GM23338 (cell line): ENCODE data around the gene COPZ1. TPM values are rescaled to one million over a fixed set of nuclear protein-coding genes. Genes with fewer than 3 reads are reported as not detected.

Experiments
- ATAC-seq: fragments of 200-7000 bp; cut with Tn5 transposase; 3 replicates; pipeline ENCODE4 v1.9.1; 2020
- DNase-seq: peaks from one replicate; pipeline ENCODE4 v3.0.0-alpha.2; 2015; ENCODE audit warnings: low spot score
- H2AFZ ChIP-seq: fragments of 200-600 bp; sonication (generic); 2 replicates; pipeline ENCODE4 v1.8.0; 2016; ENCODE audit warnings: antibody characterized with exemption, mild to moderate bottlenecking, moderate library complexity
- H3F3A ChIP-seq: fragments of 200-600 bp; sonication (generic); replicated peaks from 2 replicates; pipeline ENCODE4 v1.8.0; 2017; ENCODE audit warnings: antibody characterized with exemption, mixed run types, low read depth
- H3K27ac ChIP-seq: fragments of 200-600 bp; sonication (generic); 2 replicates; pipeline ENCODE4 v1.6.1; 2016; ENCODE audit warnings: low read depth
- H3K27me3 ChIP-seq: fragments of 200-600 bp; sonication (generic); 2 replicates; pipeline ENCODE4 v1.8.0; 2016; ENCODE audit warnings: mild to moderate bottlenecking, mixed run types, moderate library complexity; ENCODE audit not compliant: insufficient read depth
- H3K36me3 ChIP-seq: fragments of 200-600 bp; sonication (generic); 2 replicates; pipeline ENCODE4 v1.8.0; 2016; ENCODE audit warnings: mild to moderate bottlenecking; ENCODE audit not compliant: insufficient read depth
- H3K4me1 ChIP-seq: fragments of 200-600 bp; sonication (generic); 2 replicates; pipeline ENCODE4 v1.8.0; 2016; ENCODE audit warnings: mild to moderate bottlenecking, moderate library complexity; ENCODE audit not compliant: insufficient read depth
- H3K4me2 ChIP-seq: fragments of 200-600 bp; sonication (generic); 2 replicates; pipeline ENCODE4 v1.7.1; 2017; ENCODE audit warnings: mixed run types
- H3K4me3 ChIP-seq: fragments of 200-600 bp; sonication (generic); 2 replicates; pipeline ENCODE4 v1.6.1; 2016; ENCODE audit warnings: mixed run types
- H3K79me2 ChIP-seq: fragments of 200-600 bp; sonication (generic); replicated peaks from 2 replicates; pipeline ENCODE4 v1.8.0; 2017; ENCODE audit warnings: mild to moderate bottlenecking; ENCODE audit not compliant: insufficient read depth
- H3K9me2 ChIP-seq: fragments of 200-600 bp; sonication (generic); 2 replicates; pipeline ENCODE4 v1.8.0; 2017; ENCODE audit not compliant: insufficient read depth
- H4K20me1 ChIP-seq: fragments of 200-600 bp; sonication (generic); replicated peaks from 2 replicates; pipeline ENCODE4 v1.8.0; 2017; ENCODE audit warnings: mild to moderate bottlenecking; ENCODE audit not compliant: insufficient read depth
- H3K27ac Mint-ChIP-seq: 2 replicates; pipeline ENCODE4 v1.8.0; 2020; ENCODE audit warnings: inconsistent platforms, mild to moderate bottlenecking, moderate library complexity, mixed read lengths
- H3K27me3 Mint-ChIP-seq: 3 replicates; pipeline ENCODE4 v1.8.0; 2022; ENCODE audit warnings: low read depth, mild to moderate bottlenecking, moderate library complexity, mixed read lengths, inconsistent platforms; ENCODE audit not compliant: insufficient read depth, poor library complexity
- H3K36me3 Mint-ChIP-seq: 3 replicates; pipeline ENCODE4 v1.8.0; 2021; ENCODE audit warnings: low read depth, mild to moderate bottlenecking, inconsistent platforms, moderate library complexity, mixed read lengths
- H3K4me1 Mint-ChIP-seq: 3 replicates; pipeline ENCODE4 v1.8.0; 2020; ENCODE audit warnings: mild to moderate bottlenecking, inconsistent platforms, mixed read lengths
- H3K4me3 Mint-ChIP-seq: 3 replicates; pipeline ENCODE4 v1.8.0; 2021; ENCODE audit warnings: moderate library complexity, mild to moderate bottlenecking, inconsistent platforms, mixed read lengths
- H3K9me3 Mint-ChIP-seq: 3 replicates; pipeline ENCODE4 v1.8.0; 2020; ENCODE audit warnings: moderate library complexity, mild to moderate bottlenecking, inconsistent platforms, mixed read lengths
- EZH2 ChIP-seq: fragments of 200-600 bp; sonication (generic); IDR thresholded peaks from one replicate; pipeline ENCODE4 v1.8.0; 2017; ENCODE audit warnings: antibody characterized with exemption, mild to moderate bottlenecking, low read depth; ENCODE audit not compliant: unreplicated experiment
- EZH2phosphoT487 ChIP-seq: fragments of 200-600 bp; sonication (generic); IDR thresholded peaks from one replicate; pipeline ENCODE4 v1.8.1; 2018; ENCODE audit warnings: antibody characterized with exemption; ENCODE audit not compliant: unreplicated experiment
- STAT1 ChIP-seq: IDR thresholded peaks from one replicate; pipeline ENCODE4 v1.6.1; 2016; ENCODE audit warnings: antibody characterized with exemption; ENCODE audit not compliant: unreplicated experiment
- ZNF114 ChIP-seq: fragments of 250-450 bp; sonication (Bioruptor Pico); IDR thresholded peaks from 2 replicates; pipeline ENCODE4 v1.5.0; 2020; ENCODE audit warnings: mild to moderate bottlenecking, moderate library complexity
- polyA plus RNA-seq: library from polyadenylated mRNA; unstranded; fragments of >200 nt; fragmentation: Nextera tagmentation; extraction: Ambion mirVana; gene quantifications from 2 replicates; pipeline ENCODE4 v1.2.1, GENCODE V29; 2016
- total RNA-seq: library from RNA; depleted of rRNA; stranded (reverse); fragments of >200 nt; shearing (Covaris generic); gene quantifications from 2 replicates; pipeline ENCODE4 v1.2.3, GENCODE V29; 2014
- TF ChIP-seq, protein P1 (sequence below), 2 experiments: fragments of 200-600 bp in 1 of 2; sonication (generic) in 1 of 2; conservative IDR thresholded peaks; 2 replicates each; pipeline versions ENCODE4 v1.5.1 to v1.6.1; 2016 to 2017; ENCODE audit warnings: antibody characterized with exemption in 2 of 2, low read depth in 2 of 2, mild to moderate bottlenecking in 2 of 2, moderate library complexity in 1 of 2
- TF ChIP-seq, protein P2 (sequence below): IDR thresholded peaks from one replicate; pipeline ENCODE4 v1.6.1; 2018; ENCODE audit warnings: antibody characterized with exemption; ENCODE audit not compliant: unreplicated experiment
- TF ChIP-seq, protein P3 (sequence below): fragments of 250-450 bp; sonication (Bioruptor Pico); IDR thresholded peaks from 2 replicates; pipeline ENCODE4 v1.5.0; 2020; ENCODE audit warnings: mild to moderate bottlenecking, moderate library complexity

COPZ1 gene
- total and polyA plus RNA-seq, 2 experiments from 2014 or later: 79.9 to 91.2 TPM

DNA sequence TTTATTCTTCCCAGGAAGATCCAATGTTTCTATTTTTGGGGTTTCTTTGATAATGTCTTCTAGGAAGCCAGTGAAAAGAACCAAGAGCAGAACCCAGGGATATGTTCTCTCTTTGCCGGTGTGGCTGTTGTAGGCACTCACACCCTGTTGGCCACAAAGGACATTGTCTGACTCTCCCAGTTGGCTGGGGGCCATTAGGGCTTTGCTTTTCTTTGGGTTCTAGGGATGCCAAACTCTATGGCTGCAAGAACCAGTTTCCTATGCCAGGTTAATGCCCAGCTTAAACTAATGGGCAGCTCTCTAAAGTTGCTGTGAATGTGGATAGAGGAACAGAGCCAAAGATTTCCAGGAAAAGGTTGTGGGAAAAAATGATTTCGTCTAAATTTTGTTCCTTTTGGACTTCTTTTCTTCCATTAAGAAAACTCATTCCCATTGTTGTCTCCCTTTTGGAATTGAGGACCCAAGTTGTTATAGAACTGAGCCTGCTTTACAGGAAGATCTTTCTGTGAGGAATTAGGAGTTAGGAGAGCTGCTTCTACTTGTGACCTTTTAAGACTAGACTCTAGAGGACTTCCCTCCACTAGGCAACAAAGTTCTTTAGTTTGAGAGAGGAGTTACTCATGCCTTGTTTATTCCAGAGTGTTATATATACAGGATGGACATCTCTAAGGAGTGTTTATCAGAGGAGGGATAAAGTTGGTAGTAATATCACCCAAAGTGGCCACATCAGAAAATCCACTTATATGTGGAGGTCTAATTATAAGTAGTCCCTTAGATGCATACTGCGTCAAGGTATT is 13.1 kb downstream of the COPZ1 start:
- ATAC-seq (no peak), DNase-seq (no peak)
- H3K79me2 ChIP-seq: peaks cover 16% of the 10 kb centered on the region
- H4K20me1 ChIP-seq: peaks cover 11% of the 10 kb centered on the region
- Mint-ChIP-seq H3K4me3 (no peak overlapping the region), H3K4me1 (peaks cover 2% of the 10 kb centered on the region; the same call in 1 of the 3 replicates), H3K36me3 (peaks cover 18% of the 10 kb centered on the region), H3K27me3 (peaks cover 6% of the 10 kb centered on the region), H3K9me3 (no peaks in the 10 kb centered on the region), H3K27ac (no peak overlapping the region)
- peaks cover 10% of the 10 kb centered on the region; the same call in 1 of the 2 replicates for H3K4me1 ChIP-seq
- H2AFZ ChIP-seq: no peak overlapping the region
- H3K9me2 ChIP-seq: no peaks in the 10 kb centered on the region
- H3K36me3 ChIP-seq: peaks cover 14% of the 10 kb centered on the region
- H3F3A ChIP-seq: peaks cover 14% of the 10 kb centered on the region
- TF ChIP-seq, protein P1, sequence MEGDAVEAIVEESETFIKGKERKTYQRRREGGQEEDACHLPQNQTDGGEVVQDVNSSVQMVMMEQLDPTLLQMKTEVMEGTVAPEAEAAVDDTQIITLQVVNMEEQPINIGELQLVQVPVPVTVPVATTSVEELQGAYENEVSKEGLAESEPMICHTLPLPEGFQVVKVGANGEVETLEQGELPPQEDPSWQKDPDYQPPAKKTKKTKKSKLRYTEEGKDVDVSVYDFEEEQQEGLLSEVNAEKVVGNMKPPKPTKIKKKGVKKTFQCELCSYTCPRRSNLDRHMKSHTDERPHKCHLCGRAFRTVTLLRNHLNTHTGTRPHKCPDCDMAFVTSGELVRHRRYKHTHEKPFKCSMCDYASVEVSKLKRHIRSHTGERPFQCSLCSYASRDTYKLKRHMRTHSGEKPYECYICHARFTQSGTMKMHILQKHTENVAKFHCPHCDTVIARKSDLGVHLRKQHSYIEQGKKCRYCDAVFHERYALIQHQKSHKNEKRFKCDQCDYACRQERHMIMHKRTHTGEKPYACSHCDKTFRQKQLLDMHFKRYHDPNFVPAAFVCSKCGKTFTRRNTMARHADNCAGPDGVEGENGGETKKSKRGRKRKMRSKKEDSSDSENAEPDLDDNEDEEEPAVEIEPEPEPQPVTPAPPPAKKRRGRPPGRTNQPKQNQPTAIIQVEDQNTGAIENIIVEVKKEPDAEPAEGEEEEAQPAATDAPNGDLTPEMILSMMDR (conservative IDR thresholded peaks at IDR 0.05; ENCODE audit: low read depth in 2 of 2): no peak
- TF ChIP-seq, protein P2, sequence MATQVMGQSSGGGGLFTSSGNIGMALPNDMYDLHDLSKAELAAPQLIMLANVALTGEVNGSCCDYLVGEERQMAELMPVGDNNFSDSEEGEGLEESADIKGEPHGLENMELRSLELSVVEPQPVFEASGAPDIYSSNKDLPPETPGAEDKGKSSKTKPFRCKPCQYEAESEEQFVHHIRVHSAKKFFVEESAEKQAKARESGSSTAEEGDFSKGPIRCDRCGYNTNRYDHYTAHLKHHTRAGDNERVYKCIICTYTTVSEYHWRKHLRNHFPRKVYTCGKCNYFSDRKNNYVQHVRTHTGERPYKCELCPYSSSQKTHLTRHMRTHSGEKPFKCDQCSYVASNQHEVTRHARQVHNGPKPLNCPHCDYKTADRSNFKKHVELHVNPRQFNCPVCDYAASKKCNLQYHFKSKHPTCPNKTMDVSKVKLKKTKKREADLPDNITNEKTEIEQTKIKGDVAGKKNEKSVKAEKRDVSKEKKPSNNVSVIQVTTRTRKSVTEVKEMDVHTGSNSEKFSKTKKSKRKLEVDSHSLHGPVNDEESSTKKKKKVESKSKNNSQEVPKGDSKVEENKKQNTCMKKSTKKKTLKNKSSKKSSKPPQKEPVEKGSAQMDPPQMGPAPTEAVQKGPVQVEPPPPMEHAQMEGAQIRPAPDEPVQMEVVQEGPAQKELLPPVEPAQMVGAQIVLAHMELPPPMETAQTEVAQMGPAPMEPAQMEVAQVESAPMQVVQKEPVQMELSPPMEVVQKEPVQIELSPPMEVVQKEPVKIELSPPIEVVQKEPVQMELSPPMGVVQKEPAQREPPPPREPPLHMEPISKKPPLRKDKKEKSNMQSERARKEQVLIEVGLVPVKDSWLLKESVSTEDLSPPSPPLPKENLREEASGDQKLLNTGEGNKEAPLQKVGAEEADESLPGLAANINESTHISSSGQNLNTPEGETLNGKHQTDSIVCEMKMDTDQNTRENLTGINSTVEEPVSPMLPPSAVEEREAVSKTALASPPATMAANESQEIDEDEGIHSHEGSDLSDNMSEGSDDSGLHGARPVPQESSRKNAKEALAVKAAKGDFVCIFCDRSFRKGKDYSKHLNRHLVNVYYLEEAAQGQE: no peak
- TF ChIP-seq EZH2phosphoT487: no peak
- no peak for TF ChIP-seq ZNF114 (CRISPR knock-in tag)
- TF ChIP-seq EZH2: no peak
- TF ChIP-seq STAT1: no peak
- TF ChIP-seq, protein P3, sequence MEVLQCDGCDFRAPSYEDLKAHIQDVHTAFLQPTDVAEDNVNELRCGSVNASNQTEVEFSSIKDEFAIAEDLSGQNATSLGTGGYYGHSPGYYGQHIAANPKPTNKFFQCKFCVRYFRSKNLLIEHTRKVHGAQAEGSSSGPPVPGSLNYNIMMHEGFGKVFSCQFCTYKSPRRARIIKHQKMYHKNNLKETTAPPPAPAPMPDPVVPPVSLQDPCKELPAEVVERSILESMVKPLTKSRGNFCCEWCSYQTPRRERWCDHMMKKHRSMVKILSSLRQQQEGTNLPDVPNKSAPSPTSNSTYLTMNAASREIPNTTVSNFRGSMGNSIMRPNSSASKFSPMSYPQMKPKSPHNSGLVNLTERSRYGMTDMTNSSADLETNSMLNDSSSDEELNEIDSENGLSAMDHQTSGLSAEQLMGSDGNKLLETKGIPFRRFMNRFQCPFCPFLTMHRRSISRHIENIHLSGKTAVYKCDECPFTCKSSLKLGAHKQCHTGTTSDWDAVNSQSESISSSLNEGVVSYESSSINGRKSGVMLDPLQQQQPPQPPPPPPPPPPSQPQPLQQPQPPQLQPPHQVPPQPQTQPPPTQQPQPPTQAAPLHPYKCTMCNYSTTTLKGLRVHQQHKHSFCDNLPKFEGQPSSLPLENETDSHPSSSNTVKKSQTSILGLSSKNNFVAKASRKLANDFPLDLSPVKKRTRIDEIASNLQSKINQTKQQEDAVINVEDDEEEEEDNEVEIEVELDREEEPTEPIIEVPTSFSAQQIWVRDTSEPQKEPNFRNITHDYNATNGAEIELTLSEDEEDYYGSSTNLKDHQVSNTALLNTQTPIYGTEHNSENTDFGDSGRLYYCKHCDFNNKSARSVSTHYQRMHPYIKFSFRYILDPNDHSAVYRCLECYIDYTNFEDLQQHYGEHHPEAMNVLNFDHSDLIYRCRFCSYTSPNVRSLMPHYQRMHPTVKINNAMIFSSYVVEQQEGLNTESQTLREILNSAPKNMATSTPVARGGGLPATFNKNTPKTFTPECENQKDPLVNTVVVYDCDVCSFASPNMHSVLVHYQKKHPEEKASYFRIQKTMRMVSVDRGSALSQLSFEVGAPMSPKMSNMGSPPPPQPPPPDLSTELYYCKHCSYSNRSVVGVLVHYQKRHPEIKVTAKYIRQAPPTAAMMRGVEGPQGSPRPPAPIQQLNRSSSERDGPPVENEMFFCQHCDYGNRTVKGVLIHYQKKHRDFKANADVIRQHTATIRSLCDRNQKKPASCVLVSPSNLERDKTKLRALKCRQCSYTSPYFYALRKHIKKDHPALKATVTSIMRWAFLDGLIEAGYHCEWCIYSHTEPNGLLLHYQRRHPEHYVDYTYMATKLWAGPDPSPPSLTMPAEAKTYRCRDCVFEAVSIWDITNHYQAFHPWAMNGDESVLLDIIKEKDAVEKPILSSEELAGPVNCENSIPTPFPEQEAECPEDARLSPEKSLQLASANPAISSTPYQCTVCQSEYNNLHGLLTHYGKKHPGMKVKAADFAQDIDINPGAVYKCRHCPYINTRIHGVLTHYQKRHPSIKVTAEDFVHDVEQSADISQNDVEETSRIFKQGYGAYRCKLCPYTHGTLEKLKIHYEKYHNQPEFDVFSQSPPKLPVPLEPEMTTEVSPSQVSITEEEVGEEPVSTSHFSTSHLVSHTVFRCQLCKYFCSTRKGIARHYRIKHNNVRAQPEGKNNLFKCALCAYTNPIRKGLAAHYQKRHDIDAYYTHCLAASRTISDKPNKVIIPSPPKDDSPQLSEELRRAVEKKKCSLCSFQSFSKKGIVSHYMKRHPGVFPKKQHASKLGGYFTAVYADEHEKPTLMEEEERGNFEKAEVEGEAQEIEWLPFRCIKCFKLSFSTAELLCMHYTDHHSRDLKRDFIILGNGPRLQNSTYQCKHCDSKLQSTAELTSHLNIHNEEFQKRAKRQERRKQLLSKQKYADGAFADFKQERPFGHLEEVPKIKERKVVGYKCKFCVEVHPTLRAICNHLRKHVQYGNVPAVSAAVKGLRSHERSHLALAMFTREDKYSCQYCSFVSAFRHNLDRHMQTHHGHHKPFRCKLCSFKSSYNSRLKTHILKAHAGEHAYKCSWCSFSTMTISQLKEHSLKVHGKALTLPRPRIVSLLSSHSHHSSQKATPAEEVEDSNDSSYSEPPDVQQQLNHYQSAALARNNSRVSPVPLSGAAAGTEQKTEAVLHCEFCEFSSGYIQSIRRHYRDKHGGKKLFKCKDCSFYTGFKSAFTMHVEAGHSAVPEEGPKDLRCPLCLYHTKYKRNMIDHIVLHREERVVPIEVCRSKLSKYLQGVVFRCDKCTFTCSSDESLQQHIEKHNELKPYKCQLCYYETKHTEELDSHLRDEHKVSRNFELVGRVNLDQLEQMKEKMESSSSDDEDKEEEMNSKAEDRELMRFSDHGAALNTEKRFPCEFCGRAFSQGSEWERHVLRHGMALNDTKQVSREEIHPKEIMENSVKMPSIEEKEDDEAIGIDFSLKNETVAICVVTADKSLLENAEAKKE (CRISPR knock-in tag): no peak
- no peak overlapping the region for H3K4me2 ChIP-seq
- no peaks in the 10 kb centered on the region for H3K27me3 ChIP-seq
- no peak overlapping the region for H3K27ac ChIP-seq
- no peak overlapping the region for H3K4me3 ChIP-seq
